Osteocyte (in vitro differentiated cells): Measurements from ENCODE around the gene TPP1. TPM values are rescaled to one million over a fixed set of nuclear protein-coding genes. Genes with fewer than 3 reads are reported as not detected.

ENCODE experiments used
- DNase-seq: peaks from one replicate; pipeline ENCODE4 v3.0.0; 2021; ENCODE audit warnings: mixed read lengths; ENCODE audit not compliant: unreplicated experiment; ENCODE audit errors: extremely low spot score
- H3K27ac Mint-ChIP-seq: one replicate; pipeline ENCODE4 v1.8.0; 2021; ENCODE audit warnings: mild to moderate bottlenecking, mixed read lengths; ENCODE audit not compliant: unreplicated experiment
- H3K27me3 Mint-ChIP-seq: one replicate; pipeline ENCODE4 v1.8.0; 2021; ENCODE audit warnings: mixed read lengths; ENCODE audit not compliant: unreplicated experiment
- H3K36me3 Mint-ChIP-seq: one replicate; pipeline ENCODE4 v1.8.0; 2021; ENCODE audit warnings: mixed read lengths; ENCODE audit not compliant: unreplicated experiment
- H3K4me1 Mint-ChIP-seq: one replicate; pipeline ENCODE4 v1.8.0; 2021; ENCODE audit warnings: mixed read lengths; ENCODE audit not compliant: unreplicated experiment
- H3K4me3 Mint-ChIP-seq: one replicate; pipeline ENCODE4 v1.8.0; 2021; ENCODE audit warnings: mild to moderate bottlenecking, moderate library complexity, mixed read lengths; ENCODE audit not compliant: unreplicated experiment
- H3K9me3 Mint-ChIP-seq: one replicate; pipeline ENCODE4 v1.8.0; 2021; ENCODE audit warnings: mixed read lengths; ENCODE audit not compliant: unreplicated experiment
- CTCF ChIP-seq: fragments of 200-600 bp; sonication (generic); IDR thresholded peaks from 2 replicates; pipeline ENCODE4 v1.5.0; 2021; ENCODE audit warnings: antibody characterized with exemption, mild to moderate bottlenecking, moderate library complexity
- total RNA-seq: library from RNA; stranded (reverse); gene quantifications from 2 replicates; pipeline ENCODE4 v1.2.1, GENCODE V29; 2021

Gene TPP1
- total RNA-seq, 1 donor from 2014 or later: 157 TPM

GRCh38 chr11:6648501-6648900 is 29.3 kb upstream of the TPP1 start:
- Mint-ChIP-seq H3K9me3 (no peaks in the 10 kb centered on the region), H3K4me1 (no peaks in the 10 kb centered on the region), H3K36me3 (peaks cover 5% of the 10 kb centered on the region), H3K27me3 (no peaks in the 10 kb centered on the region), H3K4me3 (no peak overlapping the region), H3K27ac (no peak overlapping the region)
- TF ChIP-seq CTCF: no peak
- DNase-seq: peak; percentile 2

- no peak for DNase-seq
- Mint-ChIP-seq H3K4me1 (no peaks in the 10 kb centered on the region), H3K36me3 (peaks cover 5% of the 10 kb centered on the region), H3K27ac (no peak overlapping the region), H3K27me3 (no peaks in the 10 kb centered on the region), H3K9me3 (no peaks in the 10 kb centered on the region), H3K4me3 (no peak overlapping the region)
- no peak for TF ChIP-seq CTCF
Observed at GRCh38 chr11:6647836-6648235, 28.6 kb upstream of the TPP1 start.

- Mint-ChIP-seq H3K36me3 (peaks cover 5% of the 10 kb centered on the region), H3K4me1 (no peaks in the 10 kb centered on the region), H3K9me3 (no peaks in the 10 kb centered on the region), H3K27me3 (no peaks in the 10 kb centered on the region), H3K4me3 (no peak overlapping the region), H3K27ac (no peak overlapping the region)
- no peak for TF ChIP-seq CTCF
- peak; percentile 76 for DNase-seq
Observed at GRCh38 chr11:6646918-6647679, 27.9 kb upstream of the TPP1 start.

- peak; percentile 82 for DNase-seq
- TF ChIP-seq CTCF: no peak
Observed at GRCh38 chr11:6646576-6646917, 27.3 kb upstream of the TPP1 start.

GRCh38 chr11:6646071-6646470 is 26.8 kb upstream of the TPP1 start:
- H3K9me3 Mint-ChIP-seq: no peaks in the 10 kb centered on the region
- no peak overlapping the region for H3K27ac Mint-ChIP-seq
- no peaks in the 10 kb centered on the region for H3K4me1 Mint-ChIP-seq
- no peaks in the 10 kb centered on the region for H3K27me3 Mint-ChIP-seq
- TF ChIP-seq CTCF: no peak
- H3K4me3 Mint-ChIP-seq: no peak overlapping the region
- DNase-seq: peak; percentile 87
- H3K36me3 Mint-ChIP-seq: peaks cover 5% of the 10 kb centered on the region

More at GRCh38 chr11:6646576-6646917, 27.3 kb upstream of the TPP1 start:
- Mint-ChIP-seq H3K4me1 (no peaks in the 10 kb centered on the region), H3K27me3 (no peaks in the 10 kb centered on the region), H3K27ac (no peak overlapping the region), H3K9me3 (no peaks in the 10 kb centered on the region), H3K36me3 (peaks cover 5% of the 10 kb centered on the region), H3K4me3 (no peak overlapping the region)
